IPS-NIHi7 (cell line): ENCODE measurements around the gene SPATA45.
A peak's percentile ranks its signal among the peaks of the same experiment; 100 is the strongest.

Source experiments
- DNase-seq: peaks from one replicate; pipeline ENCODE4 v3.0.0; 2012; ENCODE audit warnings: mixed read lengths; ENCODE audit errors: extremely low spot score

SPATA45 gene

DNA sequence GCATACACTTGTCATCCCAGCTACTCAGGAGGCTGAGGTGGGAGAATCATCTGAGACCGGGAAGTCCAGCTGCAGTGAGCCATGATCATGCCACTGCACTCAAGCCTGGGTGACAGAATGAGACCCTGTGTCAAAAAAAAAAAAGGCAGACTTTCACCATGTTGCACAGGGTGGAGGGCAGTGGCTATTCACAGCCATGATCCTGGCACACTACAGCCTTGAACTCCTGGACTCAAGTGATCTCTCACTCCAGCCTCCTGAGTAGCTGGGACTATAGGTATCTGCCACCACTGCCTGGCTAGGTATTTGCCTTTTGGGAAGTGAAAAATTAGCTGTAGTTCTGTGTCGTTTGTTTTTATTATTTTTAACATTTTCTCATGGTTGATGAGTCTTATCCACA, 19.1 kb downstream of the SPATA45 start:
- no peak for DNase-seq

DNA sequence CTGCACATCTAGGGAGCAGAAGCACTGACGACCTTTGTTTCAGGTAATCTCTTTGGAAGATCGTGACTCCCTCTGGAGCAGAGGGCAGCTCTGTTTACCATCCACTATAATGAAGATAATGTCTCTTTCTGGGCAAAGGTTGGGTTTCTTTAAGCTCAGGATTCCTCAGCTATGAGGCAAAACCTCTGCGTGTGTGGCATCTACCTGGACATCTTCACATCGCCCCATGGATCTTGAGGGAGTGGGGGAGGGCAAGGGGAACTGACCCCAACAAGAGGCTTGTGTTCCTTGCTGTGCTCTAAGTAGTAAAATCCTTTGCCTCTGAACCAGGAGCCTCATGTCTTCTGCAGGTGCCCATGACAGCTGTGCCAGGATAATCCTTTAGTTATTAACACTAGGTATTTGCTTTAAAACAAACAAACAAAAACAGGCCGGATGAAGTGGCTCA, 19.6 kb downstream of the SPATA45 start:
- no peak for DNase-seq

DNA sequence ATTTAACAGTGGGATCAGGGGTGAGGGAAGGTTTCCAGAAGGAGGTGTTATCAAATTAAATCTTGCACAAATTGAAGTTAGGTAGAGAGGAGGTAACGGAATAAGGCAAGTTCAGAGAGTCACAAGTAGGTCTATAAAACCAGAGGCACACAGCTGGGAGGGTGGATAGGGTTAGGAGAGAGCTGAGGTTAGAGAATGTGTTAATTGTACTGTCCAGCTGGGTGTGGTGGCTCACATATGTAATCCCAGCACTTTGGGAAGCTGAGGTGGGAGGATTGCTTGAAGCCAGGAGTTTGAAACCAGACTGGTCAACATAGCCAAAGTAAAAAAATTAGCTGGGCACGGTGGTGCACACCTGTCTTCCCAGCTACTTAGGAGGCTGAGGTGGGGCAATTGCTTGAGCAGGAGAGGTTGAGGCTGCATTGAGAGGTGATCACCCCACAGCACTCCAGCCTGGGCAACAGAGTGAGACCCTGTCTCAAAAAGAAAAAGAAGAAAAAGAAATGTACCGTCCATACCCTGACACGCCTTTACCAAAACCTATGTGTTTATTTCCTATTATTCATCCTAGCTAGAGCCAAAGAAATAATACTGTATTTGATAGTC, 20.2 kb downstream of the SPATA45 start:
- DNase-seq, result no peak

DNA sequence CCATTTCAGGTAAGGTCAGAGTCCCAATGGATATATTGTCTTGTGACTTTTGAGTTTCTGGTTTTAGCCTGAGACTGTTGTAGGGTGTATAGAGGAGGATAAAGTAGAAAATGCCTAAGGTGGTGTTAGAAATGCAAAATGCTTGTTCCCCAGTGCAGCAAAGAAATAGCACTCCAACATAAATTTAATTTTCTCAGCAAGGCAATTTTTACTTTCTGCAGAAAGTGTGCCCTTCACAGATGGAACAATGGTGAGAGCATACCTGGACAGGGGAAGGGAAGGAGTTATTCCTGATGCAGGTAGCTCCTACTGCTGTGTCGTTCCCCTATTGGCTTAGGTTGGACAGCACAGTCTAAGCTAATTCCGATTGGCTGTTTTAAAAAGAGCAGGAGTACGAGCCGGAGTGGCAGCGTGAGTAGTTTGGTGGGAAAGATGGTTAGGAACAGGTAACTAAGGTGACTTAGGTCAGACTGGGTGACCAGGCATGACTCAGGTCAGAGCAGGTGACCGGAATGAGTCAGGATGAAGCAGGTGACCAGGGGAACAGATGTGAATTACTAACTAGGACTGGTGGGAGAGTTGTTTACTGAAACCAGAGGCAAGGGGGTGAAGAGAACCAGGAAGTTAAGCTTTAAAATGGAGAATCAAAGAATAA, 21.5 kb downstream of the SPATA45 start:
- DNase-seq, result no peak

DNA sequence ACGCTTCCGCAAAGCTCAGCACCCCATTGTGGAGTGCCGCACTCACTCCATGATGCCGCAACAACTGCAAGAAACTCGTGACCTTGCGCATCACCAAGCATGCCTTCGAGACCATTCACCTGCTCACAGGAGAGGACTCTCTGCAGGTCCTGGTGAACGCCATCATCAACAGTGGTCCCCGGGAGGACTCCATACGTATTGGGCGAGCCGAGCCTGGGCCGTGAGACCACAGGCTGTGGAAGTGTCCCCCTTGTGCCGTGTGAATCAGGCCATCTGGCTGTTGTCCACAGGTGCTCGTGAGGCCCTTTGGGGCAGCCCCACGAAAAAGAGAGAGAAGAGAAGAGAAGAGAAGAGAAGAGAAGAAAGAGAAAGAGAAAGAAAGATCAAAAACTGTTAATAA, 23.2 kb downstream of the SPATA45 start:
- DNase-seq, result no peak

DNA sequence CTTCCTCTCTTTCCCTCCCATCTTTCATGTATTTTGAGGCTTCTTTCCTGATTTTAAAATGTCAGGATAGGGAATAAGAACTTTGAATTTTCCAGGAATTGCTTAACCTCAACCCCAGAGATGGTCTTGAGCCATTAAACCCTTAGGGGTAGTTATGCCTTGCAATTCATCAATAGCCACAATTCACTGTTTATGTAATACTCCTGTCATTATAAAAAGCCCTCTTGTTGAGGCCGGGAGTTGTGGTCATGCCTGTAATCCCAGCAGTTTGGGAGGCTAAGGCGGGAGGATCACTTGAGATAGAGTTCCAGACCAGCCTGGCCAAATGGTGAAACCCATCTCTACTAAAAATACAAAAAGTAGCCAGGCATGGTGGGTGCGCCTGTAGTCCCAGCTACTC, 24.5 kb downstream of the SPATA45 start:
- DNase-seq, result no peak

DNA sequence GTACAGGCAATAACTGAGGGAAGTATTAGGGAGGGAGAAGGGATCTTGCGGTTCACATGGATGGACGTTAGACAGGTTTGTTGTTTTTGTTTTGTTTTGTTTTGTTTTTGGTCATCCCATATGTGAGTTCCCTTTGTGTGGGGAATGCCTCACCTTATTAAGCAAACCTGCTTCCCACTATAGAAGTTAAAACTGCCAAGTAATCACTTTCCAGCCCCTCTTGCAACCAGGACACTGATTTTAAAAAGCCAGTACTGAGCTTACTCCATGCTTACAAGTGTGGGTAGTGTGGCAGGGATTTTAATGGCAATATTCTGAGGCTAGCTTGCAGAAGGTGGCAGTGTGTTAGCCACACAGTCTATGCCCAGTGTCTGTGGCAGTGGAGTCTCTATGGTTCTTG, 26.5 kb downstream of the SPATA45 start:
- no peak for DNase-seq

DNA sequence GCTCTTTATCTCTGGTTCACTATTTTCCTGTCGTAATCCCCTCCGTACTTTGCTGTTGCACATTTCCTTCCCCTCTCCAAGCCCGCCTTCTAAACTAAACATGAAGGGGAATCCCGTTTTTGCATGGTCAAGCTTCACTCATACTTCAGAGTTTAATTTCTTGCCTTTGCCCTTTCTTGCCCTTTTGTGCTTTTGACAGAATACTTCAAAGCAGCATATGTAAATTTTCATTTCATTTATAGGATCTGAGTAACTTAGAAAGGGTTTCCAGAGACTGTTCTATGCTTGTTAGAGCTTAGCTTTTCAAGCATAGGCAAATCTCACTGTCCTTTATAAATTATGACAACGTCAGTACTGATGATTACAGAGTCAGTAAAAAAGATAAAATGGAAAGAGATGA, 27.7 kb downstream of the SPATA45 start:
- no peak for DNase-seq

DNA sequence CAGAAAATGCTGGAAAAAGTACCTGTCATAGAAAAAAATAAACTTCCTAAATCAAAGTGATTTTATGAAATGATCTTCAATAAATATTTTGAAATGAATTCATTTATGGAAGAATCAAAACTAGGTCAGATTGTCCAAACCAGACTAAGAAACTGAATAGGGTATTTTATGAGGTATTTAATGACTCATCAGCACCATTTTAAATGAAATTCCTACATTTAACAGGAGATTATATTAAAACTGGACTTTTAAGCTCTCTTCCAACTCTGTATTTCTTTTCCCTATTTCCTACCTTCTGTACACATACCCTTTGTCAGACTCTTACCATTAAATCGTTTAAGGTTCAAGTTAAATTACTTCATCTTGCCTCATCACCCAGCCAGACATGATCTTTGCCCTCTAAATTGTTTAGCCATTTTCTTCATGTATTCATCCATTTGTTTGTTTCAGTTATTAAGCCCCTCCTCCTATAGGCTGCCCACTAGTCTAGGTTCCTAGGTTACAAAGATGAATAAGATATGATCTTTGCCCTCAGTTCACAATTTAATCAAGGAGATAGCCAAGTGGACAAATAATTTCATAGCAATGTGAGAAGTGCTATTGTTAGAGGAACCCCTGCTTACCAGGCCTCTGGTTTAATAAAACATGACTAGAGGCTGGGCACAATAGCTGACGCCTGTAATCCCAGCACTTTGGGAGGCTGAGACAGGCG, 30.7 kb downstream of the SPATA45 start:
- no peak for DNase-seq

DNA sequence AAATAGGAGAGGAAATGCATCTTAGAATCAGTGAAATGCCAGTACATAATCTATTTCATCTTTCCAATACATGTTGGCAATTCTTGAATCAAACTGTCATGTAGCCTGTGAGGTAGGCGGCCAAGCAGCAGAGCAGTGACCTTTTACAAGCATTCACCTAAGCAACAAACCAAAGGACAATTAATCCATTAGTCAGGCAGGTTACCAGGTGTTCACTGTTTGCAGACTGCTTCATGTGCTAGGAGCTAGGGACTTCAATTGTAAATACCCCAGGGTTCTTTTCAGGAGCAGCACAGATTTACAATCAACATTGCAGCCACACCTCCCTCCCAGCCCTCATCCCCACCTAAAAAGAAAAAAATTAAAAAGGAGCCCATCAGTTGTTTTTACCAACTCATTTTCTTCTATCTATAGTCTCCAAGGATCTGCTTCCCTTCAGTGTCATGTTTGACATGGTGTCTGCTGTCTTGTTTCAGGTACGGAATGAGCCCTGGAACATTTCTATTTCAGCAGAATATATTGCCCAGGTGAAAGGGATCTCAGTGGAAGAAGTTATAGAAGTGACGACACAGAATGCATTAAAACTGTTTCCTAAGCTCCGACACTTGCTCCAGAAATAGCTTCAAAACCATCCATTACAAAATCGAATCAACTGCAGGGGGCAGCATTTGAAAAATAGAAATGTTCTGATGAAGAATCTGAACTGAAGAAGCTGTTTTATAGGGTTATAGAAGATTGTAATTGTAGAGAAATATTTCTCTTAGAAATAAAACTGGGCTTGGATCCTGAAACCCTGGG, 32.7 kb downstream of the SPATA45 start:
- DNase-seq, result peak; percentile 22

DNA sequence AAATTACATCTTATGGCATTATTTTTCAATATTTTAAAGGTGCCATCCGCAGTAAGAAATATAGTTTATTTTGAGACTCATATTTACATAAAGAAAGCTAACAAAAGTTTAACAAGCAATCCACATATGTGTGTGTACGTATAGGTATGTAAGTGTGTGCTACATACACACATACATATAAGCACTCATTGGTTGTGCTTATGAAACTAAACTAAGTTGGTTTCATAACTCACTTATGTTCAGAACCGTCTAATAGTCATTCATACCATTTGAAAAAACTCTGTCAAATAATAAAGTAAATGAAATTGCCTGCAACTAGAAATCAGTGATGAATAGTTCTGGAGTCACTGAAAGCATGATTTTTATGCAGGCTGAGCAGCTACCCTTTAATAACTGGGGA, 41.7 kb downstream of the SPATA45 start:
- no peak for DNase-seq

DNA sequence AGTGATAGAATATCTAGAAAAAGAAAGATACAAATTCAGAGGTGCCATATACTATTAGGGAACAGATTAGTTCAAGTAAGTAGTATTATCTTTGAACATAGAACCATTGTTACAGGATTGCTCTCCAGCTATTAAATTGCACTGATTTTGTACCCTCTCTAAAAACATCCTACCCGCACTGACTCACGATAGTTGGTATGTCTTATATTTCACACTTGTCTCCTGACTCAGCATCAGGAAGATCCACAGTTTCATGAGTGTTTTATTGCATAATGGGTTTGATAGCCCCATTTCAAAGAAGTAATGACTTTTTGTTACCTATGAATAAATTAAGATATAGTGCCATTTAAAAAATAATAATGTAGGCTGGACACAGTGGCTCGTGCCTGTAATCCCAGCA, 49.8 kb downstream of the SPATA45 start:
- no peak for DNase-seq

DNA sequence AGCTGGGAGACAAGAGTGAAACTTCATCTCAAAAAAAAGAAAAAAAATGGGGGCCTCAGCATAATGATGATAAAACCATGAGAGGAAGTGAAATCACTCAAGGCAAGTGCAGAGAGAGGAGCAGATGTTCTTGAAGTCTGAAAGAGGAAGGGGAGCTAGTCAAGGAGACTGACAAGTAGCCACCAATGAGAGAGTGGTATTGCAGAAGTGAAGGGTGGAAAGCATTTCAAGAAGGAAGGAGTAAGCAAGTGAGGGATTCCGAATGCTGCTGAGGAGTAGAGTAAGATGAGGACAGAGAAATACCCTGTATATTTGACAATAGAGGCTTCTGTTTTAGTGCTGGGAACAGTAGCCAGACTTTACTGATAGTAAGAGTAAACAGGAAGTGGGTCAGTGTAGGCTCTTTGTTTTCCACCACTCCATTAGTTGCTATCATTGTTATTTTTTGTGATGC, 52.9 kb downstream of the SPATA45 start:
- DNase-seq, result no peak

DNA sequence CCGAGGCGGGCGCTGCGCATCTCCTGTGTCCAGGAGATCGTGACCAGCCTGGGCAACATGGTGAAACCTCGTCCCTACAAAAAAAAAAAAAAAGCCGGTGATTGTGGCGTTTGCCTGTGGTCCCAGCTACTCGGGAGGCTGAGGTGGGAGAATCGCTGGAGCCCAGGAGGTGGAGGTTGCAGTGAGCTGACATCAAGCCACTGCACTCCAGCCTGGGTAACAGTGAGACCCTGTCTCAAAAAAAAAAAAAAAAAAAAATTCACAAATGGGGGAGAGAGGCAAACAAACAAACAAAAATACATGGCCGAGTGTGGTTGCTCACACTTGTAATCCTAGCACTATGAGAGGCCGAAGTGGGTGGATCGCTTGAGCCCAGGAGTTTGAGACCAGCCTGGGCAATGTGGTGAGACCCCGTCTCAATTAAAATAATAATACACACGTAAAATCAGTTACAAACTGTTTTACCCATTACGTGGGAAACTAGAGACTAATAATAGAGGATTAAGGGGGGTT, 55.0 kb downstream of the SPATA45 start:
- DNase-seq, result no peak

DNA sequence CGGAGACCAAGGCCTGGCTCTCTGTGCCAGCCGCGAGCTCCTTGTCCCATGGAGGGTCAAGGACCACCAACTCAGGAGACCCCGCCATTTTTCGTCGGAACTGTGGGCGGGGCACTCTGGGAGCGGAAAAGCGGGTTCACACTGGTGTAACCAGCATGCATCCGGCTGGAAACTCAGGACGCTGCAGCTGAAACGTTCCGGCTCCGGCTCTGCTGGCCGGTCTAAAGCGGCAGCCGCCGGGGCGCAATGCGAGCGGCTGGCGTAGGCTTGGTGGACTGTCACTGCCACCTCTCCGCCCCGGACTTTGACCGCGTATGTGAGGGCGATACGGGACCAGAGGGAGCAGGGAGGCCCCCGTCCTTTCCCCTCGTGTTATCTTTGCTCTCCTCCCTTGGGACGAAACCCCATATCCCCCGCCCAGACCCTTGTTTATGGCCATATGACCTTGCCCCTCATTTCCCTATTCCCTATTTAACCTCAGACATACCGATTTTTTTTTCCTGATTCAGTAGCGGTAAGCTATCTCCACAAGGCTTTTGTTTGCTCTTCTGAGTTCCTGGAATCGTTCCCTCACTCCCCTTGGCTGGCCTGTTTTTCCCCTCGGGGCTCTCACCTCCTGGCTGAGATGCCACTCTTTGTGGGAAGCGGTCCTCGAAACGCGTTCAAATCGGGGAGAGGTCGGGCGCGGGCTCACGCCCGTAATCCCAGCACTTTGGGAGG, 55.6 kb downstream of the SPATA45 start, which contains the start of the genes NSL1 and TATDN3:
TSS of gene NSL1 (minus strand) at position 102 of the 720 bp plus-strand sequence. CDS start at position 88, 14 bp downstream.
TSS of gene TATDN3 (plus strand) at position 219 of the 720 bp plus-strand sequence. CDS start at position 247, 28 bp downstream.
- DNase-seq, result peak; percentile 89

DNA sequence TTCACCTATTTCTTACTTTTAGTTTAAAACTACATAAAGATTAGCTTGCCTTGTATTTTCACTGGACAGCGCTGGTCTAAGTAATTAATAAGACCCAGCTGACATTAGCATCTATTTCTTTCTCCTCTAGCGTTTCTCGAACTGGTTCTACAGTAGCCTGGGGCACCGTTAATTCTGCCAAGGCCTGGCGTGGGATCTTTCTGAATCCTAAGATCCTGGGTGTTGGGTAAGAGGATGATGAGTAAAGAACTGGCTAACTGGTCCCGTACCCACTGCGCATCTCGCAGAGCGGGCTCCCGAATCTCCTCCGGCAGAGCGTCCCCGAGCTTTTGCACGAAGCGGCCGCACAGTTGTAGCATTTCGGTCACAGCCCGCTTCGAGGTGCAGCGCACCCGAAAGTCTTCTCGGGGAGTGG, 56.2 kb downstream of the SPATA45 start:
- peak; percentile 59 for DNase-seq

DNA sequence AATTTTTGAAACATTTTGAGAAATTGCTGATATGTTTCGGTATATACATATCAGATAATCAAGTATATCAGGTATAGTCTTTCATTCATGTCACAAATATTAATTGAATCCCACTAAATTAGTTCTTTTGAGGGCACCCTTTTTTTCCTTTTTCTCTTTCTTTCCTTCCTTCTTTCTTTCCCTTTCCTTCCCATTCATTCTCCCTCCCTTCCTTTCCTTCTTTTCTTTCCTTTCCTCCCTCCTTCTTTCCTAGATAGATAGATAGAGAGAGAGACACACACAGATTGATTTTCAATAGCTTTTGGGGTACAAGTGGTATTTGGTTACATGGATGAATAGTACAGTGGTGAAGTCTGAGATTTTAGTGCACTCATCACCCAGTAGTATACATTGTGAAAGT, 61.6 kb downstream of the SPATA45 start:
- DNase-seq, result no peak

DNA sequence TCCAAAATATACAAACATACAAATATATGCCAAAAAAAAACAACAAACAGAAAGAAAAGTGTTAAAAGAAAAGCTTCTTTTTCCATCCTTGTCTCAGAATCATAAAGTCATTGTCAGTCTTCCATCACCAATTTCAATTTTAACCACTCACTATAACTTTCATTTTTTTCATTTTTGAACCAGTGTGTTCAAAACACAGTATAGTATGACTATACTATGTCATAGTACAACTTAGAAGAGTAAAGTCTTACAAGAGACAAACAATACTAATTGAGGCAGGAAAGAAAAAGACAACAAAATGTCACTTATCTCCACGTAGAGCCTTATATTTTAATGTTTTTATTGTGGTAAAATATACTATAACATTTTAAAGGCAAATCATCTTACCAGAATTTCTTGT, 63.5 kb downstream of the SPATA45 start:
- no peak for DNase-seq

DNA sequence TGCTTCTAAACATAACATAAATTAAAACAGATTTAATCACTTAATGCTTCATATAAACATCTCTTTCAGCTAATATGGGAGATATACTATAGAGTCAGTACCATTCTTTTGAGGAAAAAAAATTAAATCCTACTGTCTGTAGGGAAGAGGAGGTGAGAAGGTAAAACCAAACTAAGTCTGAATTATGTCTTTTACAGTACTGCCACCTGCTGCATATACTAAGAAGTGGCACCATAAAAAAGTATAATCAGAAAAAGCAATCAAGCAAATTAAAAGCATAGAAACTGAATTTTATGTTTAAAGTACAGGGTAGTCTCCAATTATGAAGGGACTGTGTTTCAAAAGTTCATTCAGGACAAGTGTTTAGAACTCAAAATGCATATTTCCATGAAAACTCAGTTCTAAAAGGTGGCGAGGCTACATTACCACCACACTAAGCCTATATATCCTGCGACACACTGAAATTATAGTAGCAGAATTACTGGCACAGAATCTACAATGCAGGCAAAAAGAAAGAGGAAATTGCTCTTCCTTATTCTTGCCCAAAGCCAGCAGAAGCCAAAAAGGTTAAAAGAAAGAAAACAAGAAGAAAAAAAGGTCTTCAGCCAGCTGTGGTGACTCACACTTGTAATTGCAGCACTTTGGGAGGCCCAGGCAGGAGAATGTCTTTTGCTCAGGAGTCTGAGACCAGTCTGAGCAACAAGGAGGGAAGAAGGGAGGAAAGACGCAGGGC, 64.9 kb downstream of the SPATA45 start:
- DNase-seq, result no peak

DNA sequence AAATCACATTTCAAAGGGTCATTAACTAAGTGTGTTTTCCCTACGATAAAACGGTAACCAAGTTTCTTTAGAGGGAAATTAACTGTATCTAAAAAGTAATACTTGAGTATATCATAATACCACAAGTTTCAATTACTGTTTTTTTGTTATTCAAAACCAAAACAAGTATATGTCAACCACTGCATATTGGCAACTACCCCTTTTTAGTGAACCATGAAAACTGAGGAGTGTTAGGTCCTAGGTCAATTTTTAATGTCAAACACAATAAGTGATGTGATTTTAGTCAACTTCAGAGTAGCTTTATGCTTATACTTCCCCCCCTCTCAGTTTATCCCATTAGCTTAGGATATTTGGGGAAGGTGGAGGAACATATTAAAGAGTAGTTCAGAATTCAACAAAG, 66.2 kb downstream of the SPATA45 start:
- no peak for DNase-seq
